Caco-2 (cell line): ENCODE results near the gene USO1. TPM values are rescaled to one million over a fixed set of nuclear protein-coding genes. Genes with fewer than 3 reads are reported as not detected.

ENCODE experiments used
- BruUV-seq: library from RNA; stranded (reverse); fragments of 400-500 nt; replicated peaks from 2 replicates; lab custom pipeline; 2021; lab: Mats Ljungman, UMichigan
- CTCF ChIA-PET: fragments of 300-600 bp; sonication (Branson Sonifier 250); formaldehyde crosslinking; loops from one replicate; lab custom pipeline; 2022; ENCODE audit warnings: antibody characterized with exemption; lab: Charles Lee
- POLR2A ChIA-PET: fragments of 300-600 bp; sonication (Branson Sonifier 250); formaldehyde crosslinking; loops from one replicate; lab custom pipeline; 2022; ENCODE audit warnings: antibody characterized with exemption; lab: Charles Lee
- DNase-seq, 2 experiments: peaks; one replicate each; pipeline versions ENCODE4 v3.0.0 to v3.0.0-alpha.2; 2020 to 2022
- H3K27me3 ChIP-seq: replicated peaks from 2 replicates; pipeline ENCODE4 v1.6.0; 2011; ENCODE audit warnings: low read length; ENCODE audit not compliant: control insufficient read depth, insufficient read depth
- H3K36me3 ChIP-seq: 2 replicates; pipeline ENCODE4 v1.5.1; 2011; ENCODE audit warnings: low read length; ENCODE audit not compliant: control insufficient read depth, insufficient read depth
- H3K4me1 ChIP-seq: fragments of 250-450 bp; sonication (Bioruptor Pico); 2 replicates; pipeline ENCODE4 v1.5.1; 2020; ENCODE audit warnings: mild to moderate bottlenecking
- H3K4me3 ChIP-seq: 2 replicates; pipeline ENCODE4 v1.5.1; 2011; ENCODE audit warnings: low read depth, mild to moderate bottlenecking, control low read depth, low read length
- H3K9me3 ChIP-seq: fragments of 250-450 bp; sonication (Bioruptor Pico); 2 replicates; pipeline ENCODE4 v1.5.1; 2020; ENCODE audit warnings: mild to moderate bottlenecking, moderate library complexity
- H3K27ac Mint-ChIP-seq: one replicate; pipeline ENCODE4 v1.8.0; 2022; ENCODE audit warnings: mixed read lengths; ENCODE audit not compliant: unreplicated experiment
- H3K27me3 Mint-ChIP-seq: one replicate; pipeline ENCODE4 v1.8.0; 2022; ENCODE audit warnings: mixed read lengths; ENCODE audit not compliant: insufficient read depth, unreplicated experiment
- H3K36me3 Mint-ChIP-seq: one replicate; pipeline ENCODE4 v1.8.0; 2022; ENCODE audit warnings: mild to moderate bottlenecking, mixed read lengths; ENCODE audit not compliant: insufficient read depth, unreplicated experiment
- H3K4me1 Mint-ChIP-seq: one replicate; pipeline ENCODE4 v1.8.0; 2022; ENCODE audit warnings: low read depth, mixed read lengths; ENCODE audit not compliant: unreplicated experiment
- H3K4me3 Mint-ChIP-seq: one replicate; pipeline ENCODE4 v1.8.0; 2022; ENCODE audit warnings: mild to moderate bottlenecking, moderate library complexity, mixed read lengths; ENCODE audit not compliant: unreplicated experiment
- H3K9me3 Mint-ChIP-seq: one replicate; pipeline ENCODE4 v1.8.0; 2022; ENCODE audit warnings: mixed read lengths; ENCODE audit not compliant: unreplicated experiment
- intact Hi-C: fragments of 100-400 bp; cut with micrococcal nuclease; formaldehyde crosslinking; loops from one replicate; pipeline ENCODE4 v1.10.0; 2022; ENCODE audit not compliant: unreplicated experiment
- total RNA-seq: library from RNA; stranded (reverse); gene quantifications from 2 replicates; pipeline ENCODE4 v1.2.3, GENCODE V29; 2022
- TF ChIP-seq, protein P1 (sequence below), 2 experiments: fragments of 200-600 bp in 1 of 2; IDR thresholded peaks; 1 replicate in 1 of 2; 2 replicates in 1 of 2; pipeline versions ENCODE4 v1.5.1 to v1.8.0; 2011 to 2022; ENCODE audit warnings: antibody characterized with exemption in 1 of 2, control low read depth in 1 of 2, inconsistent platforms in 1 of 2, low read depth in 1 of 2, low read length in 1 of 2, mild to moderate bottlenecking in 1 of 2, moderate library complexity in 1 of 2; ENCODE audit not compliant: insufficient read depth in 1 of 2, severe bottlenecking in 1 of 2, unreplicated experiment in 1 of 2

USO1 gene
- total RNA-seq, 1 experiment from 2014 or later: 59.7 TPM

DNA sequence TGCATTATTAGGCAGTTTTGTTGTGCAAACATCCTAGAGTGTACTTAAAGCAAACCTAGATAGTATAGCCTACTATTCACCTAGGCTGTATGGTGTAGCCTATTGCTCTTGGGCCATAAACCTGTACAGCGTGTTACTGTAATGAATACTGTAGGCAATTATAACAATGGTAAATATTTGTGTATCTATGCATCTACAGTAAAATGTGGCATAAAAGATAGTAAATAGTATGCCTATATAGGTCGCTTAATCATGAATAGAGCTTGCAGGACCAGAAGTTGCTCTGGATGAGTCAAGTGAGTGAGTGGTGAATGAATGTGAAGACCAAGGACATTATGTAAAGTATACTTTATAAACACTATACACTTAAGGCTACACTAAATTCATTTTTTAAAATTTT, 16.6 kb downstream of the USO1 start:
- Histone ChIP-seq H3K36me3 (no peaks in the 10 kb centered on the region), H3K4me1 (peaks cover 7% of the 10 kb centered on the region; the same call in 1 of the 2 replicates), H3K4me3 (no peak overlapping the region), H3K27me3 (no peaks in the 10 kb centered on the region), H3K9me3 (no peaks in the 10 kb centered on the region)
- TF ChIP-seq, protein P1, sequence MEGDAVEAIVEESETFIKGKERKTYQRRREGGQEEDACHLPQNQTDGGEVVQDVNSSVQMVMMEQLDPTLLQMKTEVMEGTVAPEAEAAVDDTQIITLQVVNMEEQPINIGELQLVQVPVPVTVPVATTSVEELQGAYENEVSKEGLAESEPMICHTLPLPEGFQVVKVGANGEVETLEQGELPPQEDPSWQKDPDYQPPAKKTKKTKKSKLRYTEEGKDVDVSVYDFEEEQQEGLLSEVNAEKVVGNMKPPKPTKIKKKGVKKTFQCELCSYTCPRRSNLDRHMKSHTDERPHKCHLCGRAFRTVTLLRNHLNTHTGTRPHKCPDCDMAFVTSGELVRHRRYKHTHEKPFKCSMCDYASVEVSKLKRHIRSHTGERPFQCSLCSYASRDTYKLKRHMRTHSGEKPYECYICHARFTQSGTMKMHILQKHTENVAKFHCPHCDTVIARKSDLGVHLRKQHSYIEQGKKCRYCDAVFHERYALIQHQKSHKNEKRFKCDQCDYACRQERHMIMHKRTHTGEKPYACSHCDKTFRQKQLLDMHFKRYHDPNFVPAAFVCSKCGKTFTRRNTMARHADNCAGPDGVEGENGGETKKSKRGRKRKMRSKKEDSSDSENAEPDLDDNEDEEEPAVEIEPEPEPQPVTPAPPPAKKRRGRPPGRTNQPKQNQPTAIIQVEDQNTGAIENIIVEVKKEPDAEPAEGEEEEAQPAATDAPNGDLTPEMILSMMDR (IDR thresholded peaks at IDR 0.05; ENCODE audit: insufficient read depth in 1 of 2, low read depth in 1 of 2, low read length in 1 of 2, severe bottlenecking in 1 of 2, unreplicated experiment in 1 of 2): no peak
- CTCF ChIA-PET: interaction anchor here (0.5 kb wide), 1 partner anchor 133 kb away, joined by 9 read pairs; no protein-coding TSS in a partner anchor
- H3K27ac Mint-ChIP-seq: no peak overlapping the region
- peaks cover 6% of the 10 kb centered on the region for H3K36me3 Mint-ChIP-seq
- H3K4me3 Mint-ChIP-seq: no peak overlapping the region
- intact Hi-C loops: no loop called here
- POLR2A ChIA-PET: interaction anchor here (0.6 kb wide), 1 partner anchor 180 kb away, joined by 3 read pairs; no protein-coding TSS in a partner anchor
- BruUV-seq: no TSS peak
- DNase-seq: no peak
- H3K27me3 Mint-ChIP-seq: no peaks in the 10 kb centered on the region
- H3K4me1 Mint-ChIP-seq: no peaks in the 10 kb centered on the region
- peaks cover 9% of the 10 kb centered on the region for H3K9me3 Mint-ChIP-seq

DNA sequence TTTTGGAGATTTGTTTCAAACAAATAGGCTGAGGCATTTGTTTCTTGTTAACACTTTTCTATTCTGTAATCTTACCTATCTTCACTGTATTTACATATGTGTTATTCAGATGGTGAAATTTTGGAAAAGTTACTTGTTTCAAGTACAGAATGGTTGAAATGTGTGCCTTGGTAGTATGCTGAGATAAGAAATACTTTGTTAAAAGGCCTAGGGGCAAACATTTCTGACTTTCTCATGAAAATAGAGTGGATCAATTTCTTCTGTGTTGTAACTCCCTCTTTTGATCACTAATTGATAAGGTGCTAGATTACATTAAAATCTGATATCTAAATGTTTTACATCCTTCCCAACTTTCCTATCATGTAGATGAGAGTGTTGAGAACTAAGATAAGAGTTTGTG, 18.1 kb downstream of the USO1 start:
- DNase-seq: no peak
- Mint-ChIP-seq H3K36me3 (peaks cover 6% of the 10 kb centered on the region), H3K4me1 (no peaks in the 10 kb centered on the region), H3K9me3 (peaks cover 9% of the 10 kb centered on the region), H3K27ac (no peak overlapping the region), H3K4me3 (no peak overlapping the region), H3K27me3 (no peaks in the 10 kb centered on the region)
- no TSS peak for BruUV-seq
- Histone ChIP-seq H3K36me3 (no peaks in the 10 kb centered on the region), H3K9me3 (no peaks in the 10 kb centered on the region), H3K4me1 (peaks cover 7% of the 10 kb centered on the region; the same call in 1 of the 2 replicates), H3K27me3 (no peaks in the 10 kb centered on the region), H3K4me3 (no peak overlapping the region)
- TF ChIP-seq, protein P1 (IDR thresholded peaks at IDR 0.05; ENCODE audit: insufficient read depth in 1 of 2, low read depth in 1 of 2, low read length in 1 of 2, severe bottlenecking in 1 of 2, unreplicated experiment in 1 of 2): no peak
- ChIA-PET POLR2A (no interaction called here), CTCF (no interaction called here)
- intact Hi-C loops: no loop called here

DNA sequence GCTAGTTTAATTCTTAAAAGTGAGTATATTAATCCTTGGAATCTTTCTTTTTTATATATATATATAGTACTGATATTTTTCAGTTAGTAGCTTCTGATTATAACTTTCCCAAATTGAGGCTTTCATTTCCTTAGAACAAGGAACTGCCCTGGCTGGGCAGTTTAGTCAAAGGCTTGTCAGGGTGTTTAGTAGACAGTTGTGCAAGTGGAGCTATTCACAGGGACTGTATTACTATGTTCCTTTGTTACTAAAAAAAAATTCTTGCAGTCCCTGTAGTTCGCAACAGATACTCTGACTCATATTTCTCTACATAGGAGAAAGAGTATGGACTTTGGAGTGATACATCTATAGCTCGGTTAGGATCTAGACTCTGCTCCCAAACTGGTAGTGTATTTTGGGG, 20.8 kb downstream of the USO1 start:
- ChIA-PET POLR2A (interaction anchor here (1.8 kb wide), 1 partner anchor 21 kb away, joined by 9 read pairs; the partner anchor contains the start of gene USO1), CTCF (no interaction called here)
- H3K27me3 Mint-ChIP-seq: no peaks in the 10 kb centered on the region
- no peak overlapping the region for H3K4me3 ChIP-seq
- BruUV-seq: no TSS peak
- H3K36me3 ChIP-seq: no peaks in the 10 kb centered on the region
- TF ChIP-seq, protein P1 (IDR thresholded peaks at IDR 0.05; ENCODE audit: insufficient read depth in 1 of 2, low read depth in 1 of 2, low read length in 1 of 2, severe bottlenecking in 1 of 2, unreplicated experiment in 1 of 2): no peak
- no peak overlapping the region for H3K4me3 Mint-ChIP-seq
- peaks cover 7% of the 10 kb centered on the region; the same call in 1 of the 2 replicates for H3K4me1 ChIP-seq
- DNase-seq: no peak
- intact Hi-C loops: no loop called here
- peaks cover 6% of the 10 kb centered on the region for H3K36me3 Mint-ChIP-seq
- peaks cover 9% of the 10 kb centered on the region for H3K9me3 Mint-ChIP-seq
- H3K4me1 Mint-ChIP-seq: no peaks in the 10 kb centered on the region
- no peaks in the 10 kb centered on the region for H3K9me3 ChIP-seq
- H3K27me3 ChIP-seq: no peaks in the 10 kb centered on the region
- H3K27ac Mint-ChIP-seq: no peak overlapping the region
